PC-9 (cell line): ENCODE data around the gene NDST3. TPM values are rescaled to one million over a fixed set of nuclear protein-coding genes. Genes with fewer than 3 reads are reported as not detected.

Experiments
- BruUV-seq: library from RNA; stranded (reverse); fragments of 400-500 nt; replicated peaks from 2 replicates; lab custom pipeline; 2021; lab: Mats Ljungman, UMichigan
- CTCF ChIA-PET: fragments of 300-600 bp; sonication (Branson Sonifier 250); formaldehyde crosslinking; loops from one replicate; lab custom pipeline; 2022; ENCODE audit warnings: antibody characterized with exemption; lab: Charles Lee
- POLR2A ChIA-PET: fragments of 300-600 bp; sonication (Branson Sonifier 250); formaldehyde crosslinking; loops from one replicate; lab custom pipeline; 2022; ENCODE audit warnings: antibody characterized with exemption; ENCODE audit not compliant: unreplicated experiment; lab: Charles Lee
- DNase-seq, 2 experiments: peaks; one replicate each; pipeline versions ENCODE4 v3.0.0 to v3.0.0-alpha.2; 2015 to 2022; ENCODE audit warnings: mixed read lengths in 1 of 2
- H2AFZ ChIP-seq: fragments of 200-600 bp; sonication (generic); 2 replicates; pipeline ENCODE4 v1.8.1; 2017; ENCODE audit warnings: antibody characterized with exemption
- H3F3A ChIP-seq: fragments of 200-600 bp; sonication (generic); 2 replicates; pipeline ENCODE4 v1.8.1; 2017; ENCODE audit warnings: antibody characterized with exemption, mild to moderate bottlenecking, low read depth; ENCODE audit not compliant: insufficient read depth
- H3K27ac ChIP-seq: fragments of 200-600 bp; sonication (generic); 2 replicates; pipeline ENCODE4 v1.6.1; 2016; ENCODE audit warnings: mixed run types
- H3K27me3 ChIP-seq: fragments of 200-600 bp; sonication (generic); 2 replicates; pipeline ENCODE4 v1.6.1; 2016; ENCODE audit warnings: low read depth, mixed run types; ENCODE audit not compliant: insufficient read depth
- H3K36me3 ChIP-seq: fragments of 200-600 bp; sonication (generic); 2 replicates; pipeline ENCODE4 v1.6.1; 2016; ENCODE audit warnings: low read depth, mixed run types
- H3K4me1 ChIP-seq: fragments of 200-600 bp; sonication (generic); replicated peaks from 2 replicates; pipeline ENCODE4 v1.6.1; 2016; ENCODE audit warnings: mixed run types; ENCODE audit not compliant: insufficient read depth
- H3K4me2 ChIP-seq: fragments of 200-600 bp; sonication (generic); 2 replicates; pipeline ENCODE4 v1.6.1; 2017; ENCODE audit warnings: mixed run types
- H3K4me3 ChIP-seq: fragments of 200-600 bp; sonication (generic); 2 replicates; pipeline ENCODE4 v1.6.1; 2016; ENCODE audit warnings: mixed run types
- H3K79me2 ChIP-seq: fragments of 200-600 bp; sonication (generic); 2 replicates; pipeline ENCODE4 v1.6.1; 2017; ENCODE audit warnings: low read depth, mixed run types
- H3K9me2 ChIP-seq: fragments of 200-600 bp; sonication (generic); 2 replicates; pipeline ENCODE4 v1.8.1; 2017; ENCODE audit warnings: mild to moderate bottlenecking; ENCODE audit not compliant: insufficient read depth
- H3K9me3 ChIP-seq: fragments of 200-600 bp; sonication (generic); 2 replicates; pipeline ENCODE4 v1.8.1; 2016; ENCODE audit warnings: low read depth; ENCODE audit not compliant: insufficient read depth
- H4K20me1 ChIP-seq: fragments of 200-600 bp; sonication (generic); 2 replicates; pipeline ENCODE4 v1.8.1; 2017; ENCODE audit not compliant: insufficient read depth
- EZH2 ChIP-seq: fragments of 200-600 bp; sonication (generic); IDR thresholded peaks from 2 replicates; pipeline ENCODE4 v1.8.0; 2017; ENCODE audit warnings: antibody characterized with exemption, low read depth
- intact Hi-C: fragments of 100-400 bp; cut with micrococcal nuclease; formaldehyde crosslinking; loops from one replicate; pipeline ENCODE4 v1.10.0; 2022; ENCODE audit not compliant: unreplicated experiment
- total RNA-seq: library from RNA; stranded (reverse); gene quantifications from 2 replicates; pipeline ENCODE4 v1.2.3, GENCODE V29; 2021
- TF ChIP-seq, protein P1 (sequence below): fragments of 200-600 bp; sonication (generic); conservative IDR thresholded peaks from 2 replicates; pipeline ENCODE4 v1.6.1; 2017; ENCODE audit warnings: mixed run types, antibody characterized with exemption, mild to moderate bottlenecking, moderate library complexity

Gene NDST3
- total RNA-seq, 1 experiment from 2014 or later: 0.15 TPM

DNA sequence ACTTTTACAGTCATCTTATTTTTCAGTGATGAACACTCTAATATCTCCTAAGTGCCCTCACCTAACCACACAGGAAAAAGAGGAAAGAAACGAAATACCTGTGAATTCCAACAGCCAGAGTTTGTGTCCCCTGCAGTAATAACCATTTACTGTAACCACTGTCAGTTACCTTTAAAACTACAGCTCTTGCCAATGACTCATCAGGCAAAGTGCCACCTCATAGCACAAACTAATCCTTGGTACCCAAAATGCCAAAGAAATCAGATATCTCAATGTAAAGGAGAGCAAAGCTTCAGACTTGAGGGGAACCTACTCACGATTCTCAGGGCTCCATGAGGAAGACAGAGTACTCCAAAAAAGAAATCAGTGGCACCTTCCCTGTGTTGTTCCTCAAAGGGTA is 146.5 kb downstream of the NDST3 start:
- ChIA-PET CTCF (no interaction called here), POLR2A (no interaction called here)
- Histone ChIP-seq H3K4me3 (no peak overlapping the region), H2AFZ (no peak overlapping the region), H3K9me2 (no peaks in the 10 kb centered on the region), H3K36me3 (no peaks in the 10 kb centered on the region), H4K20me1 (no peaks in the 10 kb centered on the region), H3F3A (no peaks in the 10 kb centered on the region), H3K4me2 (no peak overlapping the region), H3K4me1 (no peaks in the 10 kb centered on the region), H3K27me3 (no peaks in the 10 kb centered on the region), H3K9me3 (no peaks in the 10 kb centered on the region), H3K27ac (no peak overlapping the region), H3K79me2 (no peaks in the 10 kb centered on the region)
- TF ChIP-seq, protein P1, sequence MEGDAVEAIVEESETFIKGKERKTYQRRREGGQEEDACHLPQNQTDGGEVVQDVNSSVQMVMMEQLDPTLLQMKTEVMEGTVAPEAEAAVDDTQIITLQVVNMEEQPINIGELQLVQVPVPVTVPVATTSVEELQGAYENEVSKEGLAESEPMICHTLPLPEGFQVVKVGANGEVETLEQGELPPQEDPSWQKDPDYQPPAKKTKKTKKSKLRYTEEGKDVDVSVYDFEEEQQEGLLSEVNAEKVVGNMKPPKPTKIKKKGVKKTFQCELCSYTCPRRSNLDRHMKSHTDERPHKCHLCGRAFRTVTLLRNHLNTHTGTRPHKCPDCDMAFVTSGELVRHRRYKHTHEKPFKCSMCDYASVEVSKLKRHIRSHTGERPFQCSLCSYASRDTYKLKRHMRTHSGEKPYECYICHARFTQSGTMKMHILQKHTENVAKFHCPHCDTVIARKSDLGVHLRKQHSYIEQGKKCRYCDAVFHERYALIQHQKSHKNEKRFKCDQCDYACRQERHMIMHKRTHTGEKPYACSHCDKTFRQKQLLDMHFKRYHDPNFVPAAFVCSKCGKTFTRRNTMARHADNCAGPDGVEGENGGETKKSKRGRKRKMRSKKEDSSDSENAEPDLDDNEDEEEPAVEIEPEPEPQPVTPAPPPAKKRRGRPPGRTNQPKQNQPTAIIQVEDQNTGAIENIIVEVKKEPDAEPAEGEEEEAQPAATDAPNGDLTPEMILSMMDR: no peak
- TF ChIP-seq EZH2: no peak
- DNase-seq: no peak
- intact Hi-C loops: no loop called here
- no TSS peak for BruUV-seq

DNA sequence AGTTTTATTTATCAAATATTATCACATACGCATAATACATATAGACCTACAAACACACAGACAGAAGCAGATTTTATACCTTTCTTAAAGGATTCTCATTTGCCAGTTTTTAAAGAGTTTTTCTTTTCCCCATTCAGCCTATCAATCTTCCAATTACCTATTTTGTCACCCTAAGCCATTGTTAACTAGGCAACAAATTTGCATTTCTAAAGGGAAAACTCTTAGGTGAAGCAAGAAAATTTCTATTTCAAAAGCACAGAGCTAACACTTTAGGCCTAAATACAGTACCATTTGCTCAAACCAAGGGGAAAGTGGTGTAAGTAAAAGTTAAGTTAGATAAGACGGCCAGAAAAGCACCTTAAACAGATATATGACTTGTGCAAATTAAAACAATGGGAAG is 156.6 kb downstream of the NDST3 start:
- Histone ChIP-seq H4K20me1 (no peaks in the 10 kb centered on the region), H3K4me3 (no peak overlapping the region), H3K9me2 (no peaks in the 10 kb centered on the region), H3K36me3 (no peaks in the 10 kb centered on the region), H2AFZ (no peak overlapping the region), H3K79me2 (no peaks in the 10 kb centered on the region), H3K27me3 (no peaks in the 10 kb centered on the region), H3F3A (no peaks in the 10 kb centered on the region), H3K27ac (no peak overlapping the region), H3K9me3 (no peaks in the 10 kb centered on the region), H3K4me2 (no peak overlapping the region), H3K4me1 (no peaks in the 10 kb centered on the region)
- CTCF ChIA-PET: no interaction called here
- no peak for DNase-seq
- POLR2A ChIA-PET: no interaction called here
- TF ChIP-seq, protein P1: no peak
- no peak for TF ChIP-seq EZH2
- intact Hi-C loops: no loop called here
- no TSS peak for BruUV-seq

DNA sequence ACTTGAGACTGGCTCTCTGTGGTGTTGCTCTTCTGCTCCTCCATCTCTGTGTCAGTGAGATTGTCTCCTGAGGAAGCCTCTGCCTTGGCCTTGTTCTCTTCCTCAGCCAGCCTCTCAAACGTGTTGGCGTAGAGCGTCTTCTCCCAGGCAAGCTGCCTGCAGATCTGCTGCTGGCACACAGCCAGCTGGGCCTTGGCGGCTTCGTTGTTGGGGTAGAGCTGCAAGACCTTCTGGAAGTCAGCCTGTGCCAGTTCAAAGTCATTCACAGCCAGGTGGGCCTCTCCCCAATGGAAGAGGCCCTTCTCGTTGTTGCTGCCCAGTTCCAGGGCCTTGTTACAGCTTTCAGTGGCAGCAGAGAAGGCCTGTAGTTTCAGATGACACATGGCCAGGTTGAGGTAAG is 159.1 kb downstream of the NDST3 start:
- ChIA-PET POLR2A (no interaction called here), CTCF (no interaction called here)
- H3K27ac ChIP-seq: no peak overlapping the region
- no peak overlapping the region for H2AFZ ChIP-seq
- no peak for DNase-seq
- intact Hi-C loops: no loop called here
- H3K27me3 ChIP-seq: no peaks in the 10 kb centered on the region
- H3K4me1 ChIP-seq: no peaks in the 10 kb centered on the region
- H3K4me3 ChIP-seq: no peak overlapping the region
- no peaks in the 10 kb centered on the region for H3F3A ChIP-seq
- BruUV-seq: no TSS peak
- H3K4me2 ChIP-seq: no peak overlapping the region
- H3K36me3 ChIP-seq: no peaks in the 10 kb centered on the region
- H4K20me1 ChIP-seq: no peaks in the 10 kb centered on the region
- no peaks in the 10 kb centered on the region for H3K79me2 ChIP-seq
- H3K9me3 ChIP-seq: no peaks in the 10 kb centered on the region
- no peaks in the 10 kb centered on the region for H3K9me2 ChIP-seq
- no peak for TF ChIP-seq EZH2
- TF ChIP-seq, protein P1: no peak
